Effector memory CD4-positive, alpha-beta T cell (primary cell): ENCODE measurements around the gene CATSPERE.

Experiments
- DNase-seq, 3 donors: peaks; one replicate each; pipeline ENCODE4 v3.0.0-alpha.2; 2020
- H3K27ac ChIP-seq: 2 replicates; pipeline ENCODE4 v1.7.0; 2013; ENCODE audit warnings: mild to moderate bottlenecking, low read length, moderate library complexity; ENCODE audit not compliant: insufficient read depth, poor library complexity, severe bottlenecking
- H3K27me3 ChIP-seq: replicated peaks from 2 replicates; pipeline ENCODE4 v1.7.0; 2013; ENCODE audit warnings: mild to moderate bottlenecking, low read length; ENCODE audit not compliant: insufficient read depth, control insufficient read depth, poor library complexity, severe bottlenecking
- H3K36me3 ChIP-seq: 2 replicates; pipeline ENCODE4 v1.7.0; 2013; ENCODE audit warnings: mild to moderate bottlenecking, low read length, moderate library complexity; ENCODE audit not compliant: control insufficient read depth, insufficient read depth
- H3K4me1 ChIP-seq: 2 replicates; pipeline ENCODE4 v1.7.0; 2013; ENCODE audit warnings: low read length, mild to moderate bottlenecking; ENCODE audit not compliant: control insufficient read depth, insufficient read depth, poor library complexity, severe bottlenecking
- H3K4me3 ChIP-seq: 2 replicates; pipeline ENCODE4 v1.7.0; 2013; ENCODE audit warnings: low read length, low read depth, mild to moderate bottlenecking; ENCODE audit not compliant: insufficient read depth, poor library complexity, severe bottlenecking
- H3K9me3 ChIP-seq: 2 replicates; pipeline ENCODE4 v1.7.0; 2013; ENCODE audit warnings: mild to moderate bottlenecking, low read length, moderate library complexity; ENCODE audit not compliant: control insufficient read depth

Gene CATSPERE

GRCh38 chr1:244431166-244431565 lies 29.9 kb upstream of the CATSPERE start:
- no peaks in the 10 kb centered on the region for H3K27me3 ChIP-seq
- DNase-seq = no peak
- no peaks in the 10 kb centered on the region for H3K9me3 ChIP-seq
- H3K36me3 ChIP-seq = peaks cover 24% of the 10 kb centered on the region
- no peak overlapping the region for H3K4me3 ChIP-seq
- H3K4me1 ChIP-seq = no peaks in the 10 kb centered on the region
- H3K27ac ChIP-seq = no peak overlapping the region

DNA sequence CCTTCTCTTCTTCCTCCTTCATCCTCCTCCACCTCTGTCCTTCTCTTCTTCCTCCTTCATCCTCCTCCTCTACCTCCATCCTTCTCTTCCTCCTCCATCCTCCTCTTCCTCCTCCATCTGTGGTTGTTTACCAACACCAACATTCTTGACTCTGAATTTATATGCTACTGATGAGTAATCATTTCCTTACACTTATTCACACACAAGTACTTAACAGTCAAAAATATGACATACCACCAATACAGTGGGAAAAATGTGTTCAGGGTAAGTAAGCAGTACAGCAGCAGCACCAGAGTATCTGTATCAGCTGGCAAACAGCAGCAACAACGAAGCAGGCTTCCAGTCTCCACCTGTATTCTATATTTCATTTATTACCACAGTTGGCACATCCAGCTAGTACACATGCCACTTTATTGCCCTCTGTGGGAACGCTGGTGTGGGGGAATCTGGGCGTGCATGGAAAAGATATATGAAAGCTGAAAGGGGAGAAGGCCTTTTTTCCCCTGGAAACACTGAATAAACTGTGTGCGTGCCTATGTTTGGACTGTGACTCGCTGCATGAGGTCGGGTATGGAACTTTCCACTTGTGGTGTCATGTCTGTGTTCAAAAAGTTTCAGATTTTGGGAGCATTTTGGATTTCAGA lies 25.4 kb upstream of the CATSPERE start:
- H3K36me3 ChIP-seq = peaks cover 16% of the 10 kb centered on the region

GRCh38 chr1:244436336-244437085 lies 24.6 kb upstream of the CATSPERE start:
- DNase-seq = no peak
- no peak overlapping the region for H3K4me3 ChIP-seq
- H3K27ac ChIP-seq = no peak overlapping the region
- no peaks in the 10 kb centered on the region for H3K27me3 ChIP-seq
- no peaks in the 10 kb centered on the region for H3K4me1 ChIP-seq
- peaks cover 8% of the 10 kb centered on the region for H3K36me3 ChIP-seq
- H3K9me3 ChIP-seq = no peaks in the 10 kb centered on the region

More for the DNA sequence above, 25.4 kb upstream of the CATSPERE start:
- Histone ChIP-seq H3K27ac (no peak overlapping the region), H3K4me1 (no peaks in the 10 kb centered on the region), H3K4me3 (no peak overlapping the region), H3K9me3 (no peaks in the 10 kb centered on the region), H3K27me3 (no peaks in the 10 kb centered on the region)
- no peak for DNase-seq

GRCh38 chr1:244437086-244437468 lies 24.0 kb upstream of the CATSPERE start:
- H3K27ac ChIP-seq = no peak overlapping the region
- peaks cover 3% of the 10 kb centered on the region for H3K36me3 ChIP-seq
- H3K27me3 ChIP-seq = no peaks in the 10 kb centered on the region
- no peak for DNase-seq
- H3K4me3 ChIP-seq = no peak overlapping the region
- H3K9me3 ChIP-seq = no peaks in the 10 kb centered on the region
- H3K4me1 ChIP-seq = no peaks in the 10 kb centered on the region

DNA sequence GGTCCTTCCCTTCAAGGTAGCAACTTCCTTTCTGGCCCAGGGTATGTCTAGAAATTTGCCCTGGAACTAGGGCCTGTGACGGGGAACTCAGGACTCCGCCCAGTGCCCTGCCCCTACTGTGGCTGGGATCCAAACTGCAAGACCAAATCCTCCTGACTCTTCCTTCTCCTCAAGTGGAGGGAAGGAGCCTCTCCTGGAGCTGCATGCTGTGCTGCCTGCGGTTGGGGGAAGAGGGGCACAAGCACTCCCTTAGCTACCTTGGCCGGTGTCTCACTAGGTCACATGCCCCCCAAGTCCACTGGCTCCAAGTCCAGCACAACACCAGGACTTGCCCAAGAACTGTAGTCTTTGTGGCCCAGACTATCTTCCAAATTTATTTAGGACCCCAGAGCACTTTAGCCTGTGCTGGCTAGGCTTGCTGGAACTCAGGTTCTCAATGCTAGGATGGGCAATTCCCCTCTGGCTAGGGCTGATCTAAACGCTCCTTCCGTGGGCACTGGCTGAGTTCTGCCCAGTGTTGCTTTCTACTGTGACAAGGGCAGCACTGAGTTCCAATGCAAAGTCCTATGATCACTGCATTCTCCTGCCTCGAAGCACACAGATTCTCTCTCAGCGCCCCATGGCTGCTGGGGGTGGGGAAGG lies 21.6 kb upstream of the CATSPERE start:
- Histone ChIP-seq H3K27ac (no peak overlapping the region), H3K27me3 (no peaks in the 10 kb centered on the region), H3K9me3 (no peaks in the 10 kb centered on the region), H3K4me3 (no peak overlapping the region), H3K4me1 (no peaks in the 10 kb centered on the region), H3K36me3 (no peaks in the 10 kb centered on the region)
- no peak for DNase-seq

GRCh38 chr1:244442850-244443249 lies 18.2 kb upstream of the CATSPERE start:
- Histone ChIP-seq H3K27ac (no peak overlapping the region), H3K9me3 (no peaks in the 10 kb centered on the region), H3K27me3 (no peaks in the 10 kb centered on the region), H3K36me3 (no peaks in the 10 kb centered on the region), H3K4me1 (peaks cover 4% of the 10 kb centered on the region), H3K4me3 (no peak overlapping the region)
- no peak for DNase-seq

GRCh38 chr1:244444854-244445253 lies 16.2 kb upstream of the CATSPERE start:
- H3K27ac ChIP-seq = no peak overlapping the region
- peaks cover 8% of the 10 kb centered on the region for H3K4me1 ChIP-seq
- no peaks in the 10 kb centered on the region for H3K9me3 ChIP-seq
- no peak for DNase-seq
- H3K27me3 ChIP-seq = no peaks in the 10 kb centered on the region
- H3K36me3 ChIP-seq = no peaks in the 10 kb centered on the region
- no peak overlapping the region for H3K4me3 ChIP-seq

DNA sequence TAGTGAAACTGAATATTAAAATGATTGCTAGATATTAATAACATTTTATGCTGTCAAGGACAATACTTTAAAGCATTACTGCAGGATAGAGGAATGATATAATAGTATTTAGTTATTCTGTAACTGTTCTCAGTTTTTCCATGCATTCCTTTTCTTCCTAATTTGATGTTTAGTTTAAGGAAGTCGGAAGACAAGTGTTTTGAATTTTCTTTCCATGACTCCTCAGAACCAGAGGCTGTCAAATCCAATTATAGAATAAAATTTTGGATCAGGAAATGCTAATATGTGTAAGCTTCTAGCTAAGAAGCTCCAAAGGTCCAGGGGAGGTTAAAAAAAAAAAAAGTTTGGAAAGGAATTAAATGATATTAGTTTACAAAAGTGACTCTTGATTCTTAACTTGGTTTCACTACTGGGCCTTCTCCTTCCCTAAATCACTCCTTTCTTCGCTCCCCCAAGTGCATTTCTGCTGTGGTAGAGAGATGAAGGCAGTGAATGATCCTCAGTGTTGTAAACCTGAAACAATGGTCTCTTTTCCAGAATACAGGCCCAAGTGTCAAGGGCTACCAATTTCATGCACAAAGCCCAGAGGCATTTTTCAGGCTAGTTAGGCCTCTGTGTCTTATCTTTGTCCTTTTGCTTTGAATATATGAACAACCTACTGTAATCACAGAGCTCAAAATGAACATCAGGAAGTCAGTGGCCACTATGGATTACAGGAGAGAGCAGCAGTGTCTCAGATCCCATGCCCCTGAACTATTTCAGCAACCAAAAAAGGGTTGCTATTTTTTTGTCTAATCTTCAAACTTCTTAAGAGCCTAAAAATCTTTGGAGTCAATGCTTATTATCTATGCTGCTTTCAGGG lies 15.5 kb upstream of the CATSPERE start:
- no peak for DNase-seq
- Histone ChIP-seq H3K4me3 (no peak overlapping the region), H3K36me3 (no peaks in the 10 kb centered on the region), H3K27me3 (no peaks in the 10 kb centered on the region), H3K27ac (no peak overlapping the region), H3K9me3 (no peaks in the 10 kb centered on the region), H3K4me1 (peaks cover 10% of the 10 kb centered on the region)

GRCh38 chr1:244447024-244447423 lies 14.0 kb upstream of the CATSPERE start:
- no peaks in the 10 kb centered on the region for H3K36me3 ChIP-seq
- no peak for DNase-seq
- no peak overlapping the region for H3K4me3 ChIP-seq
- H3K4me1 ChIP-seq = peaks cover 10% of the 10 kb centered on the region
- no peak overlapping the region for H3K27ac ChIP-seq
- no peaks in the 10 kb centered on the region for H3K9me3 ChIP-seq
- no peaks in the 10 kb centered on the region for H3K27me3 ChIP-seq
